ENCODE data around the gene ALDH1L2.

The ALDH1L2 gene

GRCh38 chr12:105085501-105085900 is 1.2 kb upstream of the ALDH1L2 start:
- peaks cover 0 to 2% (median 0%) of the 10 kb centered on the region in 5 donors for H3K27me3 ChIP-seq (ENCODE audit: control insufficient read depth in 5 of 5, insufficient read depth in 4 of 5, low read length in 5 of 5)
- H3K4me1 ChIP-seq (ENCODE audit: control insufficient read depth in 5 of 5, insufficient read depth in 5 of 5, low read length in 5 of 5): peaks cover 0 to 18% (median 15%) of the 10 kb centered on the region in 5 donors
- H3K9me3 ChIP-seq (ENCODE audit: control insufficient read depth in 5 of 5, low read length in 5 of 5): no peaks in the 10 kb centered on the region
- H3K4me3 ChIP-seq (ENCODE audit: low read depth in 1 of 5, low read length in 5 of 5): no peak overlapping the region
- no peak overlapping the region for H3K27ac ChIP-seq (ENCODE audit: low read depth, low read length)
- H3K36me3 ChIP-seq (ENCODE audit: control insufficient read depth in 5 of 5, insufficient read depth in 5 of 5, low read length in 5 of 5): no peaks in the 10 kb centered on the region
- no peak overlapping the region for H3K9ac ChIP-seq (ENCODE audit: low read length in 5 of 5)

GRCh38 chr12:105083551-105084105 is 630 bp downstream of the ALDH1L2 start:
- peak overlapping the region; percentile 69 to 92 (median 81) for H3K4me3 ChIP-seq (ENCODE audit: low read depth in 1 of 5, low read length in 5 of 5)
- H3K27me3 ChIP-seq (ENCODE audit: control insufficient read depth in 5 of 5, insufficient read depth in 4 of 5, low read length in 5 of 5): no peaks in the 10 kb centered on the region
- H3K9me3 ChIP-seq (ENCODE audit: control insufficient read depth in 5 of 5, low read length in 5 of 5): no peaks in the 10 kb centered on the region
- H3K9ac ChIP-seq (ENCODE audit: low read length in 5 of 5): peak overlapping the region; percentile 35 to 74 (median 64)
- no peaks in the 10 kb centered on the region for H3K36me3 ChIP-seq (ENCODE audit: control insufficient read depth in 5 of 5, insufficient read depth in 5 of 5, low read length in 5 of 5)
- H3K4me1 ChIP-seq (ENCODE audit: control insufficient read depth in 5 of 5, insufficient read depth in 5 of 5, low read length in 5 of 5): peaks cover 0 to 18% (median 15%) of the 10 kb centered on the region in 5 donors
- H3K27ac ChIP-seq (ENCODE audit: low read depth, low read length): no peak overlapping the region

- H3K36me3 ChIP-seq (ENCODE audit: control insufficient read depth in 5 of 5, insufficient read depth in 5 of 5, low read length in 5 of 5): no peaks in the 10 kb centered on the region
- H3K4me1 ChIP-seq (ENCODE audit: control insufficient read depth in 5 of 5, insufficient read depth in 5 of 5, low read length in 5 of 5): peaks cover 0 to 18% (median 15%) of the 10 kb centered on the region in 5 donors
- peak overlapping the region in 2 of 5 donors; percentile 81 to 86 for H3K4me3 ChIP-seq (ENCODE audit: low read depth in 1 of 5, low read length in 5 of 5)
- H3K9ac ChIP-seq (ENCODE audit: low read length in 5 of 5): peak overlapping the region in 1 of 5 donors; percentile 35
- H3K27ac ChIP-seq (ENCODE audit: low read depth, low read length): no peak overlapping the region
- H3K27me3 ChIP-seq (ENCODE audit: control insufficient read depth in 5 of 5, insufficient read depth in 4 of 5, low read length in 5 of 5): no peaks in the 10 kb centered on the region
- H3K9me3 ChIP-seq (ENCODE audit: control insufficient read depth in 5 of 5, low read length in 5 of 5): no peaks in the 10 kb centered on the region
These were observed 1.2 kb downstream of the ALDH1L2 start for GRCh38 chr12:105083031-105083430.

- Histone ChIP-seq H3K4me1 (ENCODE audit: control insufficient read depth in 5 of 5, insufficient read depth in 5 of 5, low read length in 5 of 5) (peaks cover 0 to 12% (median 11%) of the 10 kb centered on the region in 5 donors), H3K9ac (ENCODE audit: low read length in 5 of 5) (no peak overlapping the region), H3K4me3 (ENCODE audit: low read depth in 1 of 5, low read length in 5 of 5) (no peak overlapping the region), H3K9me3 (ENCODE audit: control insufficient read depth in 5 of 5, low read length in 5 of 5) (no peaks in the 10 kb centered on the region), H3K27me3 (ENCODE audit: control insufficient read depth in 5 of 5, insufficient read depth in 4 of 5, low read length in 5 of 5) (no peaks in the 10 kb centered on the region), H3K36me3 (ENCODE audit: control insufficient read depth in 5 of 5, insufficient read depth in 5 of 5, low read length in 5 of 5) (no peaks in the 10 kb centered on the region), H3K27ac (ENCODE audit: low read depth, low read length) (no peak overlapping the region)
These were observed 5.3 kb downstream of the ALDH1L2 start for GRCh38 chr12:105078712-105079570.

GRCh38 chr12:105077435-105077834 is 6.8 kb downstream of the ALDH1L2 start:
- Histone ChIP-seq H3K9me3 (ENCODE audit: control insufficient read depth in 5 of 5, low read length in 5 of 5) (no peaks in the 10 kb centered on the region), H3K27ac (ENCODE audit: low read depth, low read length) (no peak overlapping the region), H3K27me3 (ENCODE audit: control insufficient read depth in 5 of 5, insufficient read depth in 4 of 5, low read length in 5 of 5) (no peaks in the 10 kb centered on the region), H3K9ac (ENCODE audit: low read length in 5 of 5) (no peak overlapping the region), H3K4me1 (ENCODE audit: control insufficient read depth in 5 of 5, insufficient read depth in 5 of 5, low read length in 5 of 5) (no peaks in the 10 kb centered on the region), H3K4me3 (ENCODE audit: low read depth in 1 of 5, low read length in 5 of 5) (no peak overlapping the region), H3K36me3 (ENCODE audit: control insufficient read depth in 5 of 5, insufficient read depth in 5 of 5, low read length in 5 of 5) (peaks cover 0 to 4% (median 0%) of the 10 kb centered on the region in 5 donors)

GRCh38 chr12:105076913-105077312 is 7.3 kb downstream of the ALDH1L2 start:
- H3K4me3 ChIP-seq (ENCODE audit: low read depth in 1 of 5, low read length in 5 of 5): no peak overlapping the region
- H3K27ac ChIP-seq (ENCODE audit: low read depth, low read length): no peak overlapping the region
- H3K4me1 ChIP-seq (ENCODE audit: control insufficient read depth in 5 of 5, insufficient read depth in 5 of 5, low read length in 5 of 5): no peaks in the 10 kb centered on the region
- H3K9me3 ChIP-seq (ENCODE audit: control insufficient read depth in 5 of 5, low read length in 5 of 5): no peaks in the 10 kb centered on the region
- peaks cover 0 to 4% (median 0%) of the 10 kb centered on the region in 5 donors for H3K36me3 ChIP-seq (ENCODE audit: control insufficient read depth in 5 of 5, insufficient read depth in 5 of 5, low read length in 5 of 5)
- no peaks in the 10 kb centered on the region for H3K27me3 ChIP-seq (ENCODE audit: control insufficient read depth in 5 of 5, insufficient read depth in 4 of 5, low read length in 5 of 5)
- no peak overlapping the region for H3K9ac ChIP-seq (ENCODE audit: low read length in 5 of 5)

GRCh38 chr12:105076098-105076497 is 8.2 kb downstream of the ALDH1L2 start:
- Histone ChIP-seq H3K4me3 (ENCODE audit: low read depth in 1 of 5, low read length in 5 of 5) (no peak overlapping the region), H3K4me1 (ENCODE audit: control insufficient read depth in 5 of 5, insufficient read depth in 5 of 5, low read length in 5 of 5) (no peaks in the 10 kb centered on the region), H3K9ac (ENCODE audit: low read length in 5 of 5) (no peak overlapping the region), H3K9me3 (ENCODE audit: control insufficient read depth in 5 of 5, low read length in 5 of 5) (no peaks in the 10 kb centered on the region), H3K27ac (ENCODE audit: low read depth, low read length) (no peak overlapping the region), H3K36me3 (ENCODE audit: control insufficient read depth in 5 of 5, insufficient read depth in 5 of 5, low read length in 5 of 5) (peaks cover 0 to 4% (median 0%) of the 10 kb centered on the region in 5 donors), H3K27me3 (ENCODE audit: control insufficient read depth in 5 of 5, insufficient read depth in 4 of 5, low read length in 5 of 5) (no peaks in the 10 kb centered on the region)

GRCh38 chr12:105072888-105073488 is 11.3 kb downstream of the ALDH1L2 start:
- no peaks in the 10 kb centered on the region for H3K27me3 ChIP-seq (ENCODE audit: control insufficient read depth in 5 of 5, insufficient read depth in 4 of 5, low read length in 5 of 5)
- no peak overlapping the region for H3K4me3 ChIP-seq (ENCODE audit: low read depth in 1 of 5, low read length in 5 of 5)
- H3K36me3 ChIP-seq (ENCODE audit: control insufficient read depth in 5 of 5, insufficient read depth in 5 of 5, low read length in 5 of 5): peaks cover 2 to 7% (median 7%) of the 10 kb centered on the region in 5 donors
- no peak overlapping the region for H3K27ac ChIP-seq (ENCODE audit: low read depth, low read length)
- H3K9ac ChIP-seq (ENCODE audit: low read length in 5 of 5): no peak overlapping the region
- H3K9me3 ChIP-seq (ENCODE audit: control insufficient read depth in 5 of 5, low read length in 5 of 5): no peaks in the 10 kb centered on the region
- no peaks in the 10 kb centered on the region for H3K4me1 ChIP-seq (ENCODE audit: control insufficient read depth in 5 of 5, insufficient read depth in 5 of 5, low read length in 5 of 5)

- Histone ChIP-seq H3K27ac (ENCODE audit: low read depth, low read length) (no peak overlapping the region), H3K36me3 (ENCODE audit: control insufficient read depth in 5 of 5, insufficient read depth in 5 of 5, low read length in 5 of 5) (peaks cover 2 to 7% (median 7%) of the 10 kb centered on the region in 5 donors)
These were observed 12.3 kb downstream of the ALDH1L2 start for GRCh38 chr12:105071981-105072380.

More at GRCh38 chr12:105071981-105072380, 12.3 kb downstream of the ALDH1L2 start:
- Histone ChIP-seq H3K9ac (ENCODE audit: low read length in 5 of 5) (no peak overlapping the region), H3K9me3 (ENCODE audit: control insufficient read depth in 5 of 5, low read length in 5 of 5) (no peaks in the 10 kb centered on the region), H3K4me3 (ENCODE audit: low read depth in 1 of 5, low read length in 5 of 5) (no peak overlapping the region), H3K4me1 (ENCODE audit: control insufficient read depth in 5 of 5, insufficient read depth in 5 of 5, low read length in 5 of 5) (no peaks in the 10 kb centered on the region), H3K27me3 (ENCODE audit: control insufficient read depth in 5 of 5, insufficient read depth in 4 of 5, low read length in 5 of 5) (no peaks in the 10 kb centered on the region)

Measured in subcutaneous abdominal adipose tissue (tissue), 5 donors.